IMR-90 (cell line): ENCODE data around the gene REPS2. TPM values are rescaled to one million over a fixed set of nuclear protein-coding genes. Genes with fewer than 3 reads are reported as not detected.

ENCODE experiments used
- ATAC-seq: fragments of 200-7000 bp; cut with Tn5 transposase; 2 replicates; pipeline ENCODE4 v1.9.1; 2020; ENCODE audit warnings: low read depth, mild to moderate bottlenecking, moderate library complexity
- BruUV-seq: library from RNA; stranded (reverse); fragments of 400-500 nt; replicated peaks from 2 replicates; lab custom pipeline; 2021; lab: Mats Ljungman, UMichigan
- CTCF ChIA-PET: fragments of 300-600 bp; formaldehyde crosslinking; extraction: SDS; loops from one replicate; lab custom pipeline; 2021; ENCODE audit warnings: antibody characterized with exemption; lab: Yijun Ruan, JAX
- POLR2A ChIA-PET: fragments of 300-600 bp; sonication (Branson Sonifier 250); formaldehyde crosslinking; loops from one replicate; lab custom pipeline; 2022; ENCODE audit warnings: antibody characterized with exemption; ENCODE audit not compliant: unreplicated experiment; lab: Charles Lee
- DNase-seq: peaks from one replicate; pipeline ENCODE4 v3.0.0; 2013
- H2AFZ ChIP-seq: replicated peaks from 2 replicates; pipeline ENCODE3; 2013; ENCODE audit warnings: low read length, mild to moderate bottlenecking; ENCODE audit not compliant: poor library complexity
- H2AK5ac ChIP-seq: 2 replicates; pipeline ENCODE4 v1.6.1; 2013; ENCODE audit warnings: low read depth, low read length, inconsistent platforms
- H2AK9ac ChIP-seq: replicated peaks from 2 replicates; pipeline ENCODE3; 2013; ENCODE audit warnings: mild to moderate bottlenecking, low read depth, low read length, moderate library complexity; ENCODE audit not compliant: poor library complexity
- H2BK120ac ChIP-seq: 2 replicates; pipeline ENCODE4 v1.6.1; 2013; ENCODE audit warnings: low read depth, low read length, inconsistent platforms
- H2BK15ac ChIP-seq: 3 replicates; pipeline ENCODE4 v1.6.1; 2013; ENCODE audit warnings: low read depth, low read length, inconsistent platforms
- H2BK20ac ChIP-seq: 2 replicates; pipeline ENCODE4 v1.6.1; 2013; ENCODE audit warnings: low read depth, mild to moderate bottlenecking, inconsistent platforms, low read length, moderate library complexity
- H2BK5ac ChIP-seq: 2 replicates; pipeline ENCODE4 v1.6.1; 2013; ENCODE audit warnings: mild to moderate bottlenecking, low read depth, low read length, inconsistent platforms; ENCODE audit not compliant: poor library complexity, severe bottlenecking
- H3K14ac ChIP-seq: replicated peaks from 2 replicates; pipeline ENCODE4 v1.6.1; 2013; ENCODE audit warnings: low read depth, low read length, inconsistent platforms
- H3K18ac ChIP-seq: 2 replicates; pipeline ENCODE4 v1.6.1; 2013; ENCODE audit warnings: low read depth, low read length, control low read depth
- H3K23ac ChIP-seq: 2 replicates; pipeline ENCODE4 v1.6.1; 2013; ENCODE audit warnings: low read depth, low read length, inconsistent platforms
- H3K27ac ChIP-seq: 2 replicates; pipeline ENCODE4 v1.5.1; 2013; ENCODE audit warnings: mild to moderate bottlenecking, control low read depth, low read length; ENCODE audit not compliant: insufficient read depth
- H3K27me3 ChIP-seq: 2 replicates; pipeline ENCODE4 v1.6.1; 2013; ENCODE audit warnings: low read length; ENCODE audit not compliant: control insufficient read depth, insufficient read depth
- H3K36me3 ChIP-seq: 2 replicates; pipeline ENCODE4 v1.6.1; 2013; ENCODE audit warnings: low read length, mixed read lengths; ENCODE audit not compliant: control insufficient read depth, insufficient read depth
- H3K4ac ChIP-seq: 2 replicates; pipeline ENCODE4 v1.6.1; 2013; ENCODE audit warnings: low read depth, low read length, inconsistent platforms
- H3K4me1 ChIP-seq: 2 replicates; pipeline ENCODE4 v1.6.1; 2013; ENCODE audit warnings: low read length, mixed read lengths; ENCODE audit not compliant: control insufficient read depth, insufficient read depth
- H3K4me2 ChIP-seq: 2 replicates; pipeline ENCODE4 v1.6.1; 2013; ENCODE audit warnings: low read depth, mild to moderate bottlenecking, control low read depth, low read length, moderate library complexity
- H3K4me3 ChIP-seq: 2 replicates; pipeline ENCODE4 v1.5.1; 2013; ENCODE audit warnings: low read depth, mild to moderate bottlenecking, control low read depth, low read length, moderate library complexity; ENCODE audit not compliant: insufficient read depth
- H3K56ac ChIP-seq: 2 replicates; pipeline ENCODE4 v1.6.1; 2013; ENCODE audit warnings: low read length, inconsistent platforms; ENCODE audit not compliant: insufficient read depth; ENCODE audit errors: extremely low read depth
- H3K79me1 ChIP-seq, 2 experiments: 2 replicates each; pipeline ENCODE4 v1.6.1; 2013; ENCODE audit warnings: low read length in 2 of 2, inconsistent platforms in 1 of 2, low read depth in 1 of 2
- H3K9ac ChIP-seq: 2 replicates; pipeline ENCODE4 v1.6.1; 2013; ENCODE audit warnings: low read depth, low read length, control low read depth
- H3K9me1 ChIP-seq: 2 replicates; pipeline ENCODE4 v1.6.1; 2013; ENCODE audit warnings: low read length, inconsistent platforms; ENCODE audit not compliant: insufficient read depth
- H3K9me3 ChIP-seq: 2 replicates; pipeline ENCODE4 v1.6.1; 2013; ENCODE audit warnings: low read length; ENCODE audit not compliant: control insufficient read depth, insufficient read depth
- H4K20me1 ChIP-seq: 2 replicates; pipeline ENCODE4 v1.6.1; 2013; ENCODE audit warnings: low read length, inconsistent platforms; ENCODE audit not compliant: insufficient read depth
- H4K5ac ChIP-seq: 2 replicates; pipeline ENCODE4 v1.6.1; 2013; ENCODE audit warnings: mild to moderate bottlenecking, low read depth, low read length, control low read depth
- H4K8ac ChIP-seq, 2 experiments: 2 replicates each; pipeline ENCODE4 v1.6.1; 2013; ENCODE audit warnings: low read depth in 2 of 2, low read length in 2 of 2, control low read depth in 1 of 2, inconsistent platforms in 1 of 2
- H4K91ac ChIP-seq: 2 replicates; pipeline ENCODE4 v1.6.1; 2013; ENCODE audit warnings: low read depth, low read length, inconsistent platforms; ENCODE audit not compliant: insufficient read depth
- CHD1 ChIP-seq: IDR thresholded peaks from 2 replicates; pipeline ENCODE4 v1.6.1; 2012; ENCODE audit warnings: low read depth, low read length, improper control_type of control experiment
- CTCF ChIP-seq: conservative IDR thresholded peaks from 2 replicates; pipeline ENCODE4 v1.5.1; 2012; ENCODE audit warnings: mild to moderate bottlenecking, low read depth, low read length, improper control_type of control experiment
- ELK1 ChIP-seq: fragments of 150-350 bp; IDR thresholded peaks from 2 replicates; pipeline ENCODE4 v1.6.1; 2016; ENCODE audit warnings: low read depth, mild to moderate bottlenecking, low read length, moderate library complexity, borderline replicate concordance
- FOS ChIP-seq: fragments of 150-350 bp; IDR thresholded peaks from 2 replicates; pipeline ENCODE4 v1.6.1; 2016; ENCODE audit warnings: low read depth, low read length
- MAFK ChIP-seq: IDR thresholded peaks from 2 replicates; pipeline ENCODE4 v1.6.1; 2012; ENCODE audit warnings: low read depth, low read length, improper control_type of control experiment
- MAZ ChIP-seq: IDR thresholded peaks from 2 replicates; pipeline ENCODE4 v1.6.1; 2012; ENCODE audit warnings: low read depth, mild to moderate bottlenecking, low read length, improper control_type of control experiment, moderate library complexity, borderline replicate concordance
- RAD21 ChIP-seq: IDR thresholded peaks from 2 replicates; pipeline ENCODE4 v1.6.1; 2012; ENCODE audit warnings: low read length, improper control_type of control experiment
- RCOR1 ChIP-seq: IDR thresholded peaks from 2 replicates; pipeline ENCODE4 v1.6.1; 2012; ENCODE audit warnings: mild to moderate bottlenecking, low read length, improper control_type of control experiment; ENCODE audit not compliant: insufficient replicate concordance
- USF2 ChIP-seq: fragments of 150-350 bp; IDR thresholded peaks from 2 replicates; pipeline ENCODE4 v1.6.1; 2017; ENCODE audit warnings: mild to moderate bottlenecking, antibody characterized with exemption, low read length, low read depth
- WGBS, 2 experiments: methylation state at CpG; one replicate each; pipeline versions ENCODE4 v1.1.5 to v1.1.7; 2013; ENCODE audit warnings: missing lambda C conversion rate in 2 of 2; ENCODE audit not compliant: insufficient read length in 1 of 2; ENCODE audit errors: extremely low coverage in 2 of 2; 5-methylcytosine and 5-hydroxymethylcytosine counted together
- dilution Hi-C: fragments of 300-500 bp; cut with HindIII; formaldehyde crosslinking; loops from one replicate; pipeline ENCODE4 v1.14.3; 2018; ENCODE audit warnings: low sequenced_read_pairs; ENCODE audit not compliant: unreplicated experiment
- in situ Hi-C: fragments of 300-500 bp; cut with MboI; formaldehyde crosslinking; loops from 3 replicates; pipeline ENCODE4 v1.14.3; 2019; ENCODE audit warnings: low sequenced_read_pairs, inconsistent platforms, mixed read lengths
- intact Hi-C: fragments of 100-400 bp; cut with micrococcal nuclease; formaldehyde crosslinking; loops from 2 replicates; pipeline ENCODE4 v1.10.0; 2022
- polyA plus RNA-seq, 3 experiments: library from polyadenylated mRNA; depleted of rRNA; stranded (reverse); fragments of >200 nt; gene quantifications; 2 replicates each; pipeline ENCODE4 v1.2.3, GENCODE V29; 2012; ENCODE audit warnings: low replicate concordance in 1 of 3
- total RNA-seq: library from RNA; depleted of rRNA; stranded (reverse); fragments of >200 nt; gene quantifications from 2 replicates; pipeline ENCODE4 v1.2.3, GENCODE V29; 2012

The REPS2 gene
- total and polyA plus RNA-seq, 2 of the 4 experiments (the other 2 are of a cell fraction) = 0.02 to 0.18 TPM

DNA sequence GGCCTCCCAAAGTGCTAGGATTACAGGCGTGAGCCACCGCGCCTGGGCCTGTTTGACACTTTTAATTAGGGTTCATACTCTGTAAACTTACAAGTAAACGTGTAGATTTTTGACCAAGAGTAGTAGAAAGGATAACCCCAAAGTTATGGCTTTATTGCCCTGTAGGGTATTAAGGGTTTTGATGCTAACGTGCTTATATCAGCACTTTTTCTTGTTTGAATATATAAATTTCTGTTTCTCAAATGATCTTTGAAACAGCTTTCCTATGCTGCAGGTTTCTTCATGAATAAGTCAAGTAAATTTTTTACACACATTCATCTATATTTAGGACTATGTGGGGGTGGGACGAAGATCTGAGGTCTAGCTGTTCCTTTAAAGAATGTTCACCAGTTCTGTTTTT, 29.3 kb upstream of the REPS2 start:
- Histone ChIP-seq H3K36me3 (no peaks in the 10 kb centered on the region), H3K9ac (no peak overlapping the region), H3K14ac (no peak overlapping the region), H3K4me3 (no peak overlapping the region), H2AK5ac (no peak overlapping the region), H3K18ac (no peak overlapping the region), H3K9me1 (no peaks in the 10 kb centered on the region), H3K4me2 (no peak overlapping the region), H3K9me3 (no peaks in the 10 kb centered on the region), H4K20me1 (no peaks in the 10 kb centered on the region), H3K4ac (no peak overlapping the region), H3K23ac (no peak overlapping the region), H4K8ac (no peak overlapping the region), H2AFZ (no peak overlapping the region), H3K56ac (no peak overlapping the region), H4K91ac (no peak overlapping the region), H4K5ac (no peak overlapping the region), H2BK120ac (no peak overlapping the region), H3K27ac (no peak overlapping the region), H3K4me1 (no peaks in the 10 kb centered on the region), H3K27me3 (peaks cover 12% of the 10 kb centered on the region), H2BK5ac (no peak overlapping the region), H2BK15ac (no peak overlapping the region), H2BK20ac (no peak overlapping the region), H3K79me1 (no peaks in the 10 kb centered on the region), H2AK9ac (no peak overlapping the region)
- POLR2A ChIA-PET = no interaction called here
- no peak for DNase-seq
- intact Hi-C loops = no loop called here
- CTCF ChIA-PET = interaction anchor here (0.6 kb wide), 1 partner anchor 750 kb away, joined by 5 read pairs; no protein-coding TSS in a partner anchor
- in situ Hi-C loops = no loop called here
- WGBS, 2 experiments = 70% methylated on average over 2 of the region's 6 CpGs; no CpG with 5 or more reads in 1 of the 2 experiments
- dilution Hi-C loops = no loop called here
- TF ChIP-seq RCOR1 (no peak), RAD21 (no peak), MAFK (peak; percentile 71), MAZ (no peak), CTCF (no peak), FOS (no peak), USF2 (no peak), ELK1 (no peak), CHD1 (no peak)
- BruUV-seq = no TSS peak
- no peak for ATAC-seq
